Heart left ventricle (tissue), 13 donors: ENCODE results near the gene MRPL12.

Source experiments
- POLR2A ChIP-seq, 2 donors: fragments of 450-650 bp; IDR thresholded peaks; one replicate each; pipeline ENCODE4 v1.6.1; 2017; ENCODE audit warnings: antibody characterized with exemption in 2 of 2, mild to moderate bottlenecking in 2 of 2, moderate library complexity in 2 of 2
- TF ChIP-seq, protein P1 (sequence below), 12 donors: fragments of 200-600 bp; sonication (generic) in 4 of 12; IDR thresholded peaks; one replicate each; pipeline versions ENCODE4 v1.5.0 to v1.8.0; 2018 to 2022; ENCODE audit warnings: antibody characterized with exemption in 12 of 12, mild to moderate bottlenecking in 5 of 12
- donor health status: ischemic (EF 13 %, LVEDD 7.1; RV severe dilation, severe dysfunction).
- donor health status: DM: no; HTN: yes; CAD: no.
- donor health status: DM: no; HTN: no; CAD: no.
- donor health status: ischemic (EF 25% LVEDD 6.9; RV normal size, moderate dysfunction).
- donor health status: ischemic (EF 25% LVEDD 5.7; RV mildly dilated, moderate dysfunction).
- donor health status: ischemic (EF 35%, LVEDD 5.7; RV mildly dilated, moderate dysfunction).
- donor health status: nonischemic (EF 11% LVEDD 7.7; RV severe dilation, severe dysfunction).
- donor health status: DM: yes; HTN: yes; CAD: no.
- donor health status: PGD.
- donor health status: ischemic (EF 29% LVEDD 5.4; RV normal size, mild dysfunction).
- donor health status: nonischemic (EF 23%, LVEDD 6.1; RV moderate dilation, normal function).

DNA sequence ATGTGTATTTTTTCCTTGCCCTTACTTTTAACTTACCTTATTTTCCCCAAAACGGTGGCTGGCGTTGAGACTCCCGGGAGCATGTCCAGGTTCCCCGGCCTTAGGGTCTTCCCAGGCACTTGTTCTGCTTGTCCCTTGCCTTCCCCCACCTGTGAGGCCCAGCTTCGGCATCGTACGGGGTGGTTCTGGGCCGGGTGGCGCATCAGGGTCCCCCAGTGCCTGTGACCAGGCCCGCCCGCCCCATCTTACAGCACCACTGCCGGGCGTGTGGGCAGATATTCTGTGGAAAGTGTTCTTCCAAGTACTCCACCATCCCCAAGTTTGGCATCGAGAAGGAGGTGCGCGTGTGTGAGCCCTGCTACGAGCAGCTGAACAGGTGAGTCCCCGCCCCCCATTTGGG is 12.0 kb upstream of the MRPL12 start:
- TF ChIP-seq, protein P1, sequence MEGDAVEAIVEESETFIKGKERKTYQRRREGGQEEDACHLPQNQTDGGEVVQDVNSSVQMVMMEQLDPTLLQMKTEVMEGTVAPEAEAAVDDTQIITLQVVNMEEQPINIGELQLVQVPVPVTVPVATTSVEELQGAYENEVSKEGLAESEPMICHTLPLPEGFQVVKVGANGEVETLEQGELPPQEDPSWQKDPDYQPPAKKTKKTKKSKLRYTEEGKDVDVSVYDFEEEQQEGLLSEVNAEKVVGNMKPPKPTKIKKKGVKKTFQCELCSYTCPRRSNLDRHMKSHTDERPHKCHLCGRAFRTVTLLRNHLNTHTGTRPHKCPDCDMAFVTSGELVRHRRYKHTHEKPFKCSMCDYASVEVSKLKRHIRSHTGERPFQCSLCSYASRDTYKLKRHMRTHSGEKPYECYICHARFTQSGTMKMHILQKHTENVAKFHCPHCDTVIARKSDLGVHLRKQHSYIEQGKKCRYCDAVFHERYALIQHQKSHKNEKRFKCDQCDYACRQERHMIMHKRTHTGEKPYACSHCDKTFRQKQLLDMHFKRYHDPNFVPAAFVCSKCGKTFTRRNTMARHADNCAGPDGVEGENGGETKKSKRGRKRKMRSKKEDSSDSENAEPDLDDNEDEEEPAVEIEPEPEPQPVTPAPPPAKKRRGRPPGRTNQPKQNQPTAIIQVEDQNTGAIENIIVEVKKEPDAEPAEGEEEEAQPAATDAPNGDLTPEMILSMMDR (IDR thresholded peaks at IDR 0.05) = no peak
- no peak for TF ChIP-seq POLR2A (IDR thresholded peaks at IDR 0.05)
